Measurements from ENCODE around the gene PLSCR3. TPM values are rescaled to one million over a fixed set of nuclear protein-coding genes. Genes with fewer than 3 reads are reported as not detected.

The PLSCR3 gene
- total RNA-seq, 1 donor from 2014 or later, result 6.6 TPM

- no peaks in the 10 kb centered on the region for H4K20me1 ChIP-seq (ENCODE audit: low read depth)
- no peak overlapping the region for H3K4me3 ChIP-seq
- H3K27ac ChIP-seq, result no peak overlapping the region
- no peaks in the 10 kb centered on the region for H3K9me3 Mint-ChIP-seq
- H3K9me3 ChIP-seq (ENCODE audit: low read depth), result no peaks in the 10 kb centered on the region
- TF ChIP-seq EZH2phosphoT487 (IDR thresholded peaks at IDR 0.05), result no peak
- no peak for TF ChIP-seq EZH2 (IDR thresholded peaks at IDR 0.05)
- TF ChIP-seq, protein P1, sequence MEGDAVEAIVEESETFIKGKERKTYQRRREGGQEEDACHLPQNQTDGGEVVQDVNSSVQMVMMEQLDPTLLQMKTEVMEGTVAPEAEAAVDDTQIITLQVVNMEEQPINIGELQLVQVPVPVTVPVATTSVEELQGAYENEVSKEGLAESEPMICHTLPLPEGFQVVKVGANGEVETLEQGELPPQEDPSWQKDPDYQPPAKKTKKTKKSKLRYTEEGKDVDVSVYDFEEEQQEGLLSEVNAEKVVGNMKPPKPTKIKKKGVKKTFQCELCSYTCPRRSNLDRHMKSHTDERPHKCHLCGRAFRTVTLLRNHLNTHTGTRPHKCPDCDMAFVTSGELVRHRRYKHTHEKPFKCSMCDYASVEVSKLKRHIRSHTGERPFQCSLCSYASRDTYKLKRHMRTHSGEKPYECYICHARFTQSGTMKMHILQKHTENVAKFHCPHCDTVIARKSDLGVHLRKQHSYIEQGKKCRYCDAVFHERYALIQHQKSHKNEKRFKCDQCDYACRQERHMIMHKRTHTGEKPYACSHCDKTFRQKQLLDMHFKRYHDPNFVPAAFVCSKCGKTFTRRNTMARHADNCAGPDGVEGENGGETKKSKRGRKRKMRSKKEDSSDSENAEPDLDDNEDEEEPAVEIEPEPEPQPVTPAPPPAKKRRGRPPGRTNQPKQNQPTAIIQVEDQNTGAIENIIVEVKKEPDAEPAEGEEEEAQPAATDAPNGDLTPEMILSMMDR (IDR thresholded peaks at IDR 0.05), result no peak
- no peaks in the 10 kb centered on the region for H3K36me3 Mint-ChIP-seq
- H3K9ac ChIP-seq, result no peak overlapping the region
- no peak for DNase-seq (ENCODE audit: low spot score)
- H3K27me3 Mint-ChIP-seq (ENCODE audit: insufficient read depth, low read depth), result peaks cover 9% of the 10 kb centered on the region
- H3K36me3 ChIP-seq, result no peaks in the 10 kb centered on the region
- H3K4me2 ChIP-seq, result no peak overlapping the region
- H3K27ac Mint-ChIP-seq, result no peak overlapping the region
- peaks cover 7% of the 10 kb centered on the region for H3K4me1 Mint-ChIP-seq
- H3K79me2 ChIP-seq (ENCODE audit: low read depth), result no peaks in the 10 kb centered on the region
- no peaks in the 10 kb centered on the region for H3K27me3 ChIP-seq
- peaks cover 7% of the 10 kb centered on the region for H3K4me1 ChIP-seq
- H3F3A ChIP-seq (ENCODE audit: low read depth), result peaks cover 12% of the 10 kb centered on the region
- H3K4me3 Mint-ChIP-seq, result no peak overlapping the region
- no peak overlapping the region for H2AFZ ChIP-seq (replicated peaks)
Observed at GRCh38 chr17:7340179-7340578, 54.1 kb downstream of the PLSCR3 start.

Other genes starting within 250 kb of the PLSCR3 start
- 3.1 and 4.4 TPM in 2 replicates for gene ASGR1, start 215.2 kb downstream of the PLSCR3 start, total RNA-seq (ENCODE audit: low replicate concordance)
- gene DLG4, start 174.7 kb downstream of the PLSCR3 start, total RNA-seq (ENCODE audit: low replicate concordance), result 23.5 and 50.5 TPM in 2 replicates
- gene ACADVL, start 174.6 kb downstream of the PLSCR3 start, total RNA-seq (ENCODE audit: low replicate concordance), result 86.7 and 194 TPM in 2 replicates
- gene DVL2, start 160.0 kb downstream of the PLSCR3 start, total RNA-seq (ENCODE audit: low replicate concordance), result 43.9 and 113 TPM in 2 replicates
- 31.6 and 59.1 TPM in 2 replicates for gene PHF23, start 155.1 kb downstream of the PLSCR3 start, total RNA-seq (ENCODE audit: low replicate concordance)
- gene GABARAP, start 152.1 kb downstream of the PLSCR3 start, total RNA-seq (ENCODE audit: low replicate concordance), result 225 and 276 TPM in 2 replicates
- 46.5 and 55.3 TPM in 2 replicates for gene CTDNEP1, start 142.8 kb downstream of the PLSCR3 start, total RNA-seq (ENCODE audit: low replicate concordance)
- 17.5 and 42.2 TPM in 2 replicates for gene ELP5, start 142.3 kb downstream of the PLSCR3 start, total RNA-seq (ENCODE audit: low replicate concordance)
- gene CLDN7, start 132.0 kb downstream of the PLSCR3 start, total RNA-seq (ENCODE audit: low replicate concordance), result 0.32 and 1.3 TPM in 2 replicates
- 1.7 and 7.3 TPM in 2 replicates for gene SLC2A4, start 112.8 kb downstream of the PLSCR3 start, total RNA-seq (ENCODE audit: low replicate concordance)
- gene YBX2, start 99.9 kb downstream of the PLSCR3 start, total RNA-seq (ENCODE audit: low replicate concordance), result 2.7 and 9.1 TPM in 2 replicates
- 251 and 370 TPM in 2 replicates for gene EIF5A, start 86.9 kb downstream of the PLSCR3 start, total RNA-seq (ENCODE audit: low replicate concordance)
- 20.5 and 41.8 TPM in 2 replicates for gene GPS2, start 79.2 kb downstream of the PLSCR3 start, total RNA-seq (ENCODE audit: low replicate concordance)
- 5.1 and 26.3 TPM in 2 replicates for gene NEURL4, start 65.2 kb downstream of the PLSCR3 start, total RNA-seq (ENCODE audit: low replicate concordance)
- 0.65 and 2.7 TPM in 2 replicates for gene ACAP1, start 58.0 kb downstream of the PLSCR3 start, total RNA-seq (ENCODE audit: low replicate concordance)
- 2.7 and 8.2 TPM in 2 replicates for gene KCTD11, start 42.4 kb downstream of the PLSCR3 start, total RNA-seq (ENCODE audit: low replicate concordance)
- not detected in 2 replicates for gene TMEM95, start 39.4 kb downstream of the PLSCR3 start, total RNA-seq (ENCODE audit: low replicate concordance)
- gene TNK1, start 13.4 kb downstream of the PLSCR3 start, total RNA-seq (ENCODE audit: low replicate concordance), result 1.8 and 4.0 TPM in 2 replicates
- gene TMEM256, start 9.6 kb upstream of the PLSCR3 start, total RNA-seq (ENCODE audit: low replicate concordance), result 72.0 and 152 TPM in 2 replicates
- 13.9 and 36.5 TPM in 2 replicates for gene NLGN2, start 13.3 kb upstream of the PLSCR3 start, total RNA-seq (ENCODE audit: low replicate concordance)
- not detected in 2 replicates for gene SPEM1, start 25.8 kb upstream of the PLSCR3 start, total RNA-seq (ENCODE audit: low replicate concordance)
- gene SPEM2, start 31.1 kb upstream of the PLSCR3 start, total RNA-seq (ENCODE audit: low replicate concordance), result not detected in 2 replicates
- not detected in 2 replicates for gene SPEM3, start 34.3 kb upstream of the PLSCR3 start, total RNA-seq (ENCODE audit: low replicate concordance)
- 1.0 and 1.6 TPM in 2 replicates for gene TMEM102, start 40.9 kb upstream of the PLSCR3 start, total RNA-seq (ENCODE audit: low replicate concordance)
- gene FGF11, start 45.0 kb upstream of the PLSCR3 start, total RNA-seq (ENCODE audit: low replicate concordance), result 7.6 and 14.9 TPM in 2 replicates
- gene CHRNB1, start 50.5 kb upstream of the PLSCR3 start, total RNA-seq (ENCODE audit: low replicate concordance), result 7.4 and 7.5 TPM in 2 replicates
- gene ZBTB4, start 85.1 kb upstream of the PLSCR3 start, total RNA-seq (ENCODE audit: low replicate concordance), result 5.4 and 15.5 TPM in 2 replicates
- not detected in 2 replicates for gene SLC35G6, start 86.9 kb upstream of the PLSCR3 start, total RNA-seq (ENCODE audit: low replicate concordance)
- 32.7 and 51.4 TPM in 2 replicates for gene POLR2A, start 89.8 kb upstream of the PLSCR3 start, total RNA-seq (ENCODE audit: low replicate concordance)
- 0.75 and 2.4 TPM in 2 replicates for gene TNFSF12, start 154.5 kb upstream of the PLSCR3 start, total RNA-seq (ENCODE audit: low replicate concordance)
- 0.37 TPM in 1 of 2 replicates, not detected in the other for gene TNFSF13, start 164.2 kb upstream of the PLSCR3 start, total RNA-seq (ENCODE audit: low replicate concordance)
- gene SENP3, start 167.4 kb upstream of the PLSCR3 start, total RNA-seq (ENCODE audit: low replicate concordance), result 87.9 and 91.6 TPM in 2 replicates
- 0.95 TPM in 1 of 2 replicates, not detected in the other for gene CD68, start 185.1 kb upstream of the PLSCR3 start, total RNA-seq (ENCODE audit: low replicate concordance)
- gene MPDU1, start 189.3 kb upstream of the PLSCR3 start, total RNA-seq (ENCODE audit: low replicate concordance), result 167 and 177 TPM in 2 replicates
- gene SOX15, start 195.6 kb upstream of the PLSCR3 start, total RNA-seq (ENCODE audit: low replicate concordance), result 0.51 and 7.6 TPM in 2 replicates
- gene FXR2, start 220.4 kb upstream of the PLSCR3 start, total RNA-seq (ENCODE audit: low replicate concordance), result 42.7 and 65.5 TPM in 2 replicates
- 34.6 and 56.6 TPM in 2 replicates for gene SAT2, start 233.3 kb upstream of the PLSCR3 start, total RNA-seq (ENCODE audit: low replicate concordance)
- 0.46 TPM in 1 of 2 replicates, not detected in the other for gene SHBG, start 235.6 kb upstream of the PLSCR3 start, total RNA-seq (ENCODE audit: low replicate concordance)

Data from neural progenitor cell (in vitro differentiated cells).